ENCODE results near the gene RHBG.
A peak's percentile ranks its signal among the peaks of the same experiment; 100 is the strongest.
"Not testable (repeated sequence)": the region's sequence is repeated elsewhere in the genome, so short reads cannot be mapped to it uniquely, and the experiment has no call there.

Gene RHBG

DNA sequence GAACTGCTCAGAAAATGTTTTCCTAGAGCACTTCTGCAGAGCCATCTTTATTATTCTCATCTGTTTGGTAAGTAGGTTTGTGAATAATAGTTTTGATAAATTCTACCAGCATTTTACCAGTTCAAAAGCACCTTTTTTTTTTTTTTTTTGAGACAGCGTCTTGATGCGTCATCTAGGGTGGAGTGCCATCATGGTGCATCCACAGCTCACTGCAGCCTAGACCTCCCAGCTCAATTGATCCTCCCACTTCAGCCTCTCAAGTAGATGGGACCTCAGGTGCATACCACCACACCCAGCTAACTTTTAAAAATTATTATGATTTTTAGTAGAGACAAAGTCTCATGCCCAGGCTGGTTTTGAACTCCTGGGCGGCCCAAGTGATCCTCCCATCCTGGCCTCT is 9.8 kb upstream of the RHBG start:
- no peak overlapping the region for H3K4me3 ChIP-seq (ENCODE audit: low read length)
- no peak for DNase-seq (ENCODE audit: low read depth, low spot score)

DNA sequence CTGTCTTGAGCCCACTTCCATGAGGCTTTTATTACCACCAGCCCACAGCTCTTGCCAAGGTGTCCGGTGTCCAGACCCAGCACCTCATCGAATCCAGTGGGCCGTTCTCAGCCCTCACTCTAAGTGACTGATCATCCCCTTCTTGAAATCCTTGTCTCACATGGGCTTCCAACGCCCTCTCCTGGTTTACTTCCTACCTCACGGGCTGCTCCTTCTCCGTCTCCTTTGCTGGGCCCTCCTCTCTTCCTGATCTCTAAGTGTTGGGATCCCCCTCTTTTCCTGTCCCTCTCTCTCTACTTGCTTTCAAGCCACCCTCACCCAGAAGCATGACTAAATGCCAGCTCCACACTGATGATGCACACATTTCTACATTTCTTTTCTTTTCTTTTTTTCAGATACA is 9.0 kb upstream of the RHBG start:
- no peak for DNase-seq (ENCODE audit: low read depth, low spot score)
- H3K4me3 ChIP-seq (ENCODE audit: low read length) = no peak overlapping the region

DNA sequence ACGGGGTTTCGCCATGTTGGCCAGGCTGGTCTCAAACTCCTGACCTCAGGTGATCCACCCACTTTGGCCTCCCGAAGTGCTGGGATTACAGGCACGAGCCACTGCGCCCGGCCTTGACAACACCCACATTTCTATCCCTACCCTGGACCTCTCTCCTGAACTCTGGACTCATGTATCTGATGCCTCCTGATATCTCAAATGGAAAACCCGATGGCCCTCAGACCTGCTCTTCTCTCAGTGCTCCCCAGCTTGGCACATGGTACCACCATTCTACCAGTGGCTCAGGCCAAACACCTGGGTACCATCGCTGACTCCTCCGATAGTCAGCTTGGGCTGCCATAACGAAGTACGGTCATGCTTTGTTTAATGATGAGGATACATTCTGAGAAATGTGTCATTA is 8.5 kb upstream of the RHBG start:
- no peak for DNase-seq (ENCODE audit: low read depth, low spot score)
- H3K4me3 ChIP-seq (ENCODE audit: low read length) = no peak overlapping the region

DNA sequence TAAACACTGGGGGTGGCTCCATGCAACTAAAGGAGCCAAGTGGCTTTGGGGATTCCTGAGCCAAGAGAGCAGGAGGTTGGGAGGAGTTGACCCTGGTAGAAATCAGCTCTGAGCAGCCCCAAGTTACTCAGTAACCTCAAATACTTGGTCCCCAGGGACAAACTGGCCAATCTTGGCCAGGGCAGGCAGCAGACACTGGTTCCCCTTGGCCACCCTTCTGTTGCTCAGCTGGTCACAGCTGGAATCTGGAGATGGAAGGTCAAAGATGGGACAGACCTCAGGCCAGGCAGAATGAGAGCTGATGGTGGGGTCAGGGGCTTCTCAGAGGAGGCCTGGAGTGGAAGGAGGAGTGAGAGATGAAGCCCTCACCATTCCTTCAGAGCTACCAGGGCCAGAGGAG is 3.3 kb upstream of the RHBG start:
- H3K4me3 ChIP-seq (ENCODE audit: low read length) = no peak overlapping the region
- no peak for DNase-seq (ENCODE audit: low read depth, low spot score)

DNA sequence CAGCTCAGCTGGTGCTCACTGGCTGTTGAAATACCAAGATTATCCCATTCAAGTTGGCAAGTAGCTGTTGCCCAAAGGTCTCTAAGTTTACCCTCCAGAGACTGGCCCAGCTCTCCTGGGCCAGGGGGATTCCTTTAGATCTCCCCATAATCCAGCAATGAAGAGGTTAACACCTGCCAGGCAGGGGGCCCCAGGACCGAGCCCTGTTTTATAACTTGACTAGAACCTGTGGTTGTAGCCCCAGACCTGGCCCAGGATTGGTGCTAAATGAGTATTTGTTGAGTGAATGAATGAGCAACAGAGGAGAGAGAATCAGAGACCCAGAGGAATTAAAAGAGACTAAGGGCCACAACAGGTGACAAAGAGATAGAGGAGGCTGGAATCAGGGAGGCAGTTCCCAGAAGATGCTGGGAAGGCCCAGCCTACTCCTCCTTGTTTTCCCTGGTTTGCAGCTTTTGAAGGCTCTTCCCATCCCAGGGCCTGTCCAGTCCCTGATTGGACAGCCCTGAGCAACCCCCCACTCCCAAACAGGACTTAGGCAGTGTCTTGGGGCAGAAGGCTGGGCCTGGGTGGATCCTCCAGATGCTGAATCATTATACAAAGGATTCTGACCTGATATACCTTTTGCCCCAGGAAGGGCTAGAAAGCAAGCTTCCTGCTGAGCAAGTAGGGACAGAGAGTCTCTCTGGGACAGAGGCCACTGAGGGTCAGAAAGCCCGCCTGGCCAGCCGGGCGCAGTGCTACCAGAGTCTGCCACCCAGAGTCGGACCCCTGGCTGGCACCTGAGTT is 2.4 kb upstream of the RHBG start:
- DNase-seq (ENCODE audit: low read depth, low spot score) = no peak
- H3K4me3 ChIP-seq (ENCODE audit: low read length) = no peak overlapping the region

DNA sequence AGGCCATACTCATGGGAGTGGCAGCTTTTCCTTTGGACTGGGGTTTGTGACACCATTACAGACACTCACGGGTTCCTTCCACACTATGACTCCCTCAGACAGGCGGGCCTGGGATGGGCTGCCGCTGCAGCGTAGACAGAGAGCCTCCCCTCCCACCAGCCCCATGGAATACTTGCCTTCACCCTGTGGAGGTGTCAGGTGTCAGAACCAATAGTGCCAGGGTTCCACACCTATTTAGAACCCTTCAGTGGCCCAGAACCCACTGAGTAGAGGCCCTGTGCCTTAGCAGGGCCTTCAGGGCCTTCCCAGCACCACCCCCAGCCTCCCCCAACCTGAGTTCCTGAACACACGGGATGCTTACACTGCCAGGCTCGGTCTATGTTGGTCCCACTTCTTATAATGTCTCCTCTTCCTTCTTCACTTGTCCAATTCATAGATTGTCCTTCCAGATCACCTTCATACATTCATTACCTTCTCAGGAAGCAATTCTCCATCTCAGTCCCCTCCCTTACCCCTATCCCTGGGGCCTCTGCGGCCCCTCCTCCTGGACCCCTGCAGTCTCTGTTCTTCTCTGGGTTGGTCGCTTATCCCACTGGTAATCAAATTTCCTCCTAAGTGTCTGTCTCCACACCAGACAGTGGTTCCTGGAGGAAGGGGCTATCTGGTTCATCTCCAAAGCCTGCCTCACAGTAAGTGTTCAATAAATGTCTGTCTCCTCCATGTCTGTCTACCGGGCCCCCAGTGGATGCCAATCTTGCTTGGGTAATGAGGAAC is 1.4 kb upstream of the RHBG start:
- H3K4me3 ChIP-seq (ENCODE audit: low read length) = no peak overlapping the region
- no peak for DNase-seq (ENCODE audit: low read depth, low spot score)

DNA sequence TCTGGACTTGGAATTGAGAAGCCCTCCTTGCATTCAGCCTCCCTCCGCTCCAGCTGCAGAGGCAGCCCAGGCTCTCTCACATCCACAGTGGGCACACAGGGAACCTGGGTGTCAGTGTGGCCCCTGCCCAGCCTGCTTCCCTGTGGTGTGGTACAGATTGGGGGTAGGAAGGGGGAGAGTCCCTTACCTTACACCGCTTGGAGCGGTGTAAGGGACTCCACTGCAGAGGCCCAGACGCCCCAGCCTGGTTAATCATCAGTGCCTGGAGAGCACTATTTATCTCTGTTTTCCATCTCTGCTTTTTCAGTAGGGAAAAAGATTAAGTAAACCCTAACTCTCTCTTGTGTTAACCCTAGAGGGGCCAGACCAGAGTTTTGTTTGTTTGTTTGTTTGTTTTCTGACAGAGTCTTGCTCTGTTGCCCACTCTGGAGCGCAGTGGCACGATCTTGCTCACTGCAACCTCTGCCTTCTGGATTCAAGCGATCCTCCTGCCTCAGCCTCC is 803 bp upstream of the RHBG start:
- no peak for DNase-seq (ENCODE audit: low read depth, low spot score)
- H3K4me3 ChIP-seq (ENCODE audit: low read length) = no peak overlapping the region

DNA sequence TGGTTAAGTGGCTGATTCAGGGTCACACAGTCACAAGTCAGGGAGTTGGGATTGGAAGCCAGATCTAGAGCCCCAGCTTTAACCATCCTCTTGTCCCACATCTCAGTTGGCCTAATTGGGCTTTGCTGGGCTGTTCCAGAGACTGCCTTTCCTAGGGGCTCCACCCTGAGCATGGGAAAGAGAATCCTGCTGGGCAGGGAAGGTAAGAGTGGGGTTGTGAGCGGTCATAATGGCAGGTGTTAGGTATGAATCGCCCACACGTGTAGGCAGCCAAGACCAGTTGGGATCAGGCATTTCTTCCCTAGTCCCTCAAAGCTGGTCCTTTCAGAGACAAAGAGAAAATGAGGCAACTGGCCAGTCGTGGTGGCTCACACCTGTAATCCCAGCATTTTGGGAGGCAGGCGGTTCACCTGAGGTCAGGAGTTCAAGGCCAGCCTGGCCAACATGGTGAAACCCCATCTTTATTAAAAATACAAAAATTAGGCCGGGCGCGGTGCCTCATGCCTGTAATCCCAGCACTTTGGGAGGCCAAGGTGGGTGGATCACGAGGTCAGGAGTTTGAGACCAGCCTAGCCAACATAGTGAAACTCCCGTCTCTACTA is 775 bp downstream of the RHBG start:
- H3K4me3 ChIP-seq (ENCODE audit: low read length); DNase-seq (ENCODE audit: low read depth, low spot score): not testable (repeated sequence)

DNA sequence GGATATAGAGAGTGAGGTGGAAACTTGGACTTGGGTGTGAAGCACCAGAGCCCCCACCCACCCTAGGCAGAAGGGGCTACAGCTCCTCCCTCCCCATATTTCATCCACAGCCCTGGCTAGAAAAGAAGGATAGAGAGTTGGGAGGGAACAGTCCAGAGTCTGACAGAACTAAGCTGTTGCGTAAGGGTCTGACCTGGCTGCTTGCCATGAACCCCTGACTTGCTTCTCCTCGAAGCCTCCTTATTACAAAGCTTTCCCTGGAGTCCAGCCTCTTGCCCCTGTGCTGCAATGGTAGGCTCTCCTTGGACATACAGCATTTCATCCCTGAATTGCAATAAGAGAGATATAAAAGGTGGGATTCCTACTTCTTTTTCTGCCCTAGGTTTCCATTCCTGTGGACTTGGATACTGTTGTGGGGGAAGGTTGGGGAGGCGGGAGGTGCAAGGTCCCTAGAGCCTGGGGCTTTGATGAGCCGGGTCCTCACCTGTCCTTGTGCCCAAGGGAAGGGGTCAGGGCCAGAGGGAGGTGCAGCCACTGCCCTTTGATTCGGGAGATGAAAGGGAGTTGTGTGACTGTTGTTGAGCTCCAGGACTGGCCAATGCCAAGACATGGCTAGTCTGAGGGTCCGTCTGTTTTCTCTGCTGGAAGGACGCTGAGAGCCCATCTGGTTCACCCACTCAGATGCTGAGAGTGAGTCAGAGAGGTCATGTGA is 2.7 kb downstream of the RHBG start:
- H3K4me3 ChIP-seq (ENCODE audit: low read length) = no peak overlapping the region
- no peak for DNase-seq (ENCODE audit: low read depth, low spot score)

DNA sequence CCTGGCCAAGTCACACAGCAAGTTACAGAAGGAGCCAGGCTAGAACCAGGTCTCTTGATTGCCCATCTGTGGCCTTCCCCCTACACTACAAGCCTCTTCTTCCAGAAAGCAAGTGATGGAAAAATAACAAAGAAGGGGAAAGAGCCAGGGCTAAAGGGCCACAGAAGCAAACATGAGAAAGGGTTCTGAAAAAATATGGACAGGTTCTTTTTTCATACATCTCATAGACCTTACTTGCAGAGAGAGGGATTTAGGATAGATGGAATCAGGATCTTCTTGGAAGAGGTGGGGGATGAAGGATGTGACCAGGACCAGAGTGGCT is 3.2 kb downstream of the RHBG start:
- DNase-seq (ENCODE audit: low read depth, low spot score) = no peak

DNA sequence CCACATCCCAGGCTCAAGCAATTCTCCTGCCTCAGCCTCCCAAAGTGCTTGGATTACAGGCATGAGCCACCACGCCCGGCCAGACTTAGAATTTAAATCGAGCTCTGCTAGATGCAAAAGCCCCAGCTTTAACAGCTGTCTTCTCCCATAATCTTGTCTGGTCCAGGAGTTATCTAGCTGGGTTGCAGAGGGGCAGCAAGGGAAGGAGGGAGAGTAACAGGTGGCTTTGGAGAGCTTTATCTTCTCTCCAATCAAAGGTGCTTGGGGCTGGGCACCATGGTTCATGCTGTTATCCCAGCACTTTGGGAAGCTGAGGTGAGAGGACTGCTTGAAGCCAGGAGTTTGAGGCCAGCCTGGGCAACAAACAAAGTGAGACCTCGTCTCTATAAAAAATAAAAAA is 3.9 kb downstream of the RHBG start:
- DNase-seq (ENCODE audit: low read depth, low spot score) = no peak
- H3K4me3 ChIP-seq (ENCODE audit: low read length) = no peak overlapping the region

More for the DNA sequence above, 3.2 kb downstream of the RHBG start:
- no peak overlapping the region for H3K4me3 ChIP-seq (ENCODE audit: low read length)

DNA sequence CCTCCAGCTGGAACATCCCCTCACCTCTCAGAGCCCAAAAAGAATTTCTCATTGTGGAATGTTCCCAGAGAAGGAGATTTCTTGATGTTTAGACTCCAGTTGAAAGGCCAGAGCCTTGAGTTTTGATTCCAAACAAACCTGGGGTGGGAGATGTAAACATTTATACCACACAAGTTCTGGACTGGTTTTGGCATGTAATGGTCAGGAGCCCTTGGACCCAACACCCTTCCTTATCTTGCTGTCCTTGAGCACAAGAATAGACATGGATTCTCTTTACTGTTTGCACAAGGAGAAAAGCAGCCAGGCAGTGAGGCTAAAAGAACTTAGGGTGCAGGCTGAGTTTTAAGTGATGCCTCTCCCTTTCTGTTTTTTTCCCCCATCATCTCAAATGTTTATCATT is 4.5 kb downstream of the RHBG start:
- no peak for DNase-seq (ENCODE audit: low read depth, low spot score)
- H3K4me3 ChIP-seq (ENCODE audit: low read length) = no peak overlapping the region

DNA sequence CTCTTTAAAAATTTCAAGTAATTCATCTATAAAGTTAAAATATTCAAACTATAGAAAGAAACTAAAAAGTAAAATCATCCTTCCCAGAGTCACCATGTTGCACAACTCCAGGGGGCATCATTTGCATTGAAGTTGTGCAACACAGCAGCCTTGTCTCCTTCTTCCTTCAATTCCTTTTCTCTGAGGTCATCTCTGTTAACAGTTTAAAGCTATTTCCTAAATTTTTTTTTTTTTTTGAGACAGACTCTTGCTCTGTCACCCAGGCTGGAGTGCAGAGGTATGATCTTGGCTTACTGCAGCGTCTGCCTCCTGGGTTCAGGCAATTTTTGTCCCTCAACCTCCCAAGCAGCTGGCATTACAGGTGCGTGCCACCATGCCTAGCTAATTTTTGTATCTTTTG is 7.1 kb downstream of the RHBG start:
- DNase-seq (ENCODE audit: low read depth, low spot score) = no peak
- H3K4me3 ChIP-seq (ENCODE audit: low read length) = no peak overlapping the region

DNA sequence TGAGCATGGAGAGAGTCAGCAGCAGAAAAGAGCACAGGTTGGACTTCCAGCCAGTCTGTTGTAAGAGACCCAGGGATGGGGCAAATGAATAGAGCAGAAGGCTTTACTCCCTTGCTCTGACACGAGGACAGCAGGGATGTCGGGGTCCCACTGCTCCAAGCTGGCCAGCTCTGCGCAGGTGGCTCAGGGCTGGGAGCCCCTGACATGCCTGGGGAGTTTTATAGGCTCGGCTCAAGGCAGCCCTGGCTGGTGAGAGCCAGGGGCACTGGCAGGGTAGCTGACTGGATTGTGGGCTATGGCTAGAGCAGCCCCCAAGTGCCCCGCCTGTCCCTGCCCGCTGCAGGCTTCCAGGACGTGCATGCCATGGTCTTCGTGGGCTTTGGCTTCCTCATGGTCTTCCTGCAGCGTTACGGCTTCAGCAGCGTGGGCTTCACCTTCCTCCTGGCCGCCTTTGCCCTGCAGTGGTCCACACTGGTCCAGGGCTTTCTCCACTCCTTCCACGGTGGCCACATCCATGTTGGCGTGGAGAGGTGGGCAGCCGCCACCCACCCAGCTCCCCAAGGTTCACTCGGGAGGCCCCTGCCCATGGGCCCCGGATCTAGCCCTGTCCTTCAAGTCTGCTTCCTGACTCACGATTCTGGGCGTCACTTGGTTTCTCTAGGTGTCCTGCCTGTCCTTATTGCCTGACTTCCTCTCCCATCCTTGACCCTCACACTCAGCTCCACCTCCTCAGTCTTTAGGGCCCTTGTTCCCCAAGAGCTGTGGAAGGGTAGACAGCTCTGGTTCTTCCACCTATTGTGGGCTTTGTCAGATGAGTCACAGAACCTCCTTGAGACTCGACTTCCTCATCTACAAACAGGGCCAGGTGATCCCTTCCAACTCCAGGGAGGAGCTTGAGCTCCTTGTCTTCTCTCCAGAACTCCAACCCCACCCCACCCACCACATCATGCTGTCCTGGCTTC is 8.2 kb downstream of the RHBG start:
- DNase-seq (ENCODE audit: low read depth, low spot score) = no peak
- H3K4me3 ChIP-seq (ENCODE audit: low read length) = no peak overlapping the region

DNA sequence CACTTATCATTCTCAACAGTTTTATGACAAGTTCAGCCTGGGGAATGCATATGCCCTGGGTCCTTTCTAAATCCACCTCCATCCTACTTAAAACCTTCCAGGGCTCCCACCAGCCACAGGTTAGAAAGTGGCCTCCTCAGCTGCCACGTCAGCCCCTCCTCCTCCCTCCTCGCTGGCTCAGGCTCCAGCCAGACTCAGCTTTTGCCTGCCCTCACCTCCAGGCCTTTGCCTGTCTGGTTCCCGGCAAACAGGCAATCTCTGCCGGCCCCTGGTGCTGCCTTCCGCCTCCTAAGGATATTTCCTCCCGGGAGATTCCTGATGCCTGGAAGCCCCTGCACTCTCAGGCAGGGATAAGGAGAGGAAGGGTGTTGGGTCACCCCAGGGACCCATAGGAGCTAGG is 9.5 kb downstream of the RHBG start:
- no peak for DNase-seq (ENCODE audit: low read depth, low spot score)
- H3K4me3 ChIP-seq (ENCODE audit: low read length) = no peak overlapping the region

DNA sequence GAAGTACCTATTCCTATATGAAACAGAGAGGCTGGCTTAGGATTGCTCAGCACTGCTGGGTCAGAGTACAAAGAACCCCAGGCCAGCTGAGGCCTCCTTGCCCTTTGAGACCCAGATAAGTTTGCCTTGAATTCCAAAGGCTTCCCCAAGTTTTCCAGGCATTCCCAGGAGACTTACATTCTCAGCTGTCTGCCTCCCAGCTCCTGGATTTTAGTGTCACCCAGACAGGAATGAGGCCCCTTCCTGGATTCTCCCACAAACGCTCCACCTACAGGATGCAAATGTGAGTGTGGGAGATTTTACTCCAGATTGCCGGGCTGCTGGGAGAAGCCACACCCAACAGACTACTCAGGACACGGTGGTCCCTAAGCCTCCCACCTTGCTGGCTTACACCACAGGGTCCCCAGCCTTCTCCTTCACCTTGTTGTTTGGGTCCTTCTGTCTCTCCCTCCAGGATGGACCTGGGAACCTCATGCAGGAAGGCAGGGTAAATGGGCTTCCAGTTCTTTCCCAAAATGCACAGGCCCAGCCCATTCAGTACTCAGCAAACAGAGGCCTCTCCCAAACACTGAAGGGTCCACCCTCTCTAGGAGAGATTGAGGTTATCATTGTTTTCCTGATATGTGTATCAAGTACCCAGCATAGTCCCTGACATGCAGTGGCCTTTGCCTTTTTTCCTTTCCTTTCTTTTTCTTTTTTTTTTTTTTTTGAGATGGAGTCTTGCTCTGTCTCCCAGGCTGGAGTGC is 10.6 kb downstream of the RHBG start:
- DNase-seq (ENCODE audit: low read depth, low spot score) = no peak
- no peak overlapping the region for H3K4me3 ChIP-seq (ENCODE audit: low read length)

DNA sequence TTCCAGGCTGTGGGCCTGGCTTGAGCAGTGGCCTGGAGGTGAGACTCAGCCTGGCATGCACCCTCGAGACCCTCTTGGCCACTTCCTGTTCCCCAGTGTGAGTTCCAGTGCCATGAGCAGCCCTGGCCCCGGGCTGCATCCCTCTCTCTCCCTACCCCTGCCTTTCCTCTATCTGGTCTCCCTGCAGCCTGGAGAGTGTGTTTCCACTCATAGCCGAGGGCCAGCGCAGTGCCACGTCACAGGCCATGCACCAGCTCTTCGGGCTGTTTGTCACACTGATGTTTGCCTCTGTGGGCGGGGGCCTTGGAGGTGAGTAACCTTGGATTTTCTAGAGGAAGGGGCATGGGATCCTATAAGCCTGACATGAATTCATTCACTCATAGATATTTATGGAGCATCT is 13.6 kb downstream of the RHBG start:
- no peak overlapping the region for H3K4me3 ChIP-seq (ENCODE audit: low read length)
- DNase-seq (ENCODE audit: low read depth, low spot score) = no peak

DNA sequence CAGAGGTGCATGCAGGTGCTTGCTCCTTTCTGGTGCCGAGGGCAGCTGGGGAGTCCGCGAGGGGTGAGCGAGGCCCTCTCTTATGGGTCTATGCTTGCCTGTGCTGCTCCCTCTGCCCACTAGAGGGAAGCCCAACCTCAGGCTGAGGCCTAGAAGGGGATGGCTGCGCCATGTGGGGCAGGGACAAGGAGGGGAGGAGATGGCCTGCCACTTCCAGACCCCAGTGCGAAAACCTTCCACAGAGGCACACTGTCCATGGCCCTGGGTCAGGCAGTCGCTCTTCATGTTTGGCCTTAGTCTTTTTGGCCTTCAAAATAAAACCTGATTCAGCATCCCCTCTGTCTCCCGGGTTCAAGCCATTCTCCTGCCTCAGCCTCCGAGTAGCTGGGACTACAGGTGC is 14.0 kb downstream of the RHBG start:
- H3K4me3 ChIP-seq (ENCODE audit: low read length) = no peak overlapping the region
- DNase-seq (ENCODE audit: low read depth, low spot score) = peak; percentile 63

All from Jurkat, Clone E6-1 (cell line).